CD4-positive, alpha-beta T cell treated with Interferon gamma for 1 hour (primary cell): Measurements from ENCODE around the gene TAS1R2.
"Not testable (repeated sequence)": the region's sequence is repeated elsewhere in the genome, so short reads cannot be mapped to it uniquely, and the experiment has no call there.

ENCODE experiments used
- DNase-seq: peaks from one replicate; pipeline ENCODE4 v3.0.0-alpha.2; 2020

Gene TAS1R2

DNA sequence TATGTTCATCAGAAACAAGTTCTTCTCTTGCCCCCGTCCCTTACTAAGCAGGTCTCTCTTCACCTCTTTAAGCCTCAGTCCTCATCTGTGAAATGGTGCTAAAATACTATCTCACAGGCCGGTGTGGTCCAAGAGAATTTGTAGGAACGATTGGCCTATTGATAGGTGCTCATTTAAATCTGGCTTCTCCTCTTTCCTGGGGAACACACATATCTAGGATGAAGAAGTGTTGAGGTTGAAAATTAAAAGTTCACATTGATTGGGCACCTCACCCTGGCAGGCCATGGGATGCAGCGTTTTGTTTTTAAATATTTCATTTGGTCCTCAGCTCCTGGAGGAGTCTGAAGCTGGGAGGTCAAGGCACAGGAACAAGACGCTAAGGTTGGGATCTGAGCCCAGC lies 8.9 kb upstream of the TAS1R2 start:
- no peak for DNase-seq

DNA sequence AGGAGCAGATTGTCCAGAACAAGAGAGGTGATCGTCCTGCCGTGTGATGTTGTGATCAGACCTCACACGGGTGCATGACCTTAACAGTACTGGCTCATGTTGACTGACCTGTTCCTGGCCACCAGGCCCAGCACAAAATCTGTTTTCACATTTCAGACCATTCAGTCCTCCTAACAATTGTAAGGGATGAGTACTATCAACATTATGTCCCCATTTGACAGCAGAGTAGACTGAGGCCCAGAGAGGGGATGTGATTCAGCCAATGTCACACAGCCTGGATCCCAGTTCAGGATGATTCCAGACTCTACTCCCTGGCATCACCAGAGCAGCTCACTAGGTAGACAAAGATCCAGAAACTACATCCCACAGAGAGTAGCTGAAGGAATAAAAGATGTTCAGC lies 7.4 kb upstream of the TAS1R2 start:
- DNase-seq = no peak

DNA sequence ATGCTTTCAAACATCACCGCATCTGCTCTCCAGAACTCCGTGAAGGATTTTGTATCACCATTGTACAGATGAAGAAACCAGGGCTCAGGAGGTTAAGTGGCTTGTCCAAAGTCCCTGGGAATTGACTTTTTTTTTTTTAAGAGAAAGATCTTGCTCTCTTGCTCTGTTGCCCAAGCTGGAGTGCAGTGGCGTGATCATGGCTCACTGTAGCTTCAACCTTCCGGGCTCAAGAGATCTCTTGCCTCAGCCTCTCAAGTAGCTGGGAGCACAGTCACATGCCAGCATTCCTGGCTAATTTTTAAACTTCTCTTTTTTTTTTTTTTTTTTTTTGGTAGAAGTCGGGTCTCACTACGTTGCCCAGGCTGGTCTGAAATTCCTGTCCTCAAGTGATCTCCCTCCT lies 6.9 kb upstream of the TAS1R2 start:
- no peak for DNase-seq

DNA sequence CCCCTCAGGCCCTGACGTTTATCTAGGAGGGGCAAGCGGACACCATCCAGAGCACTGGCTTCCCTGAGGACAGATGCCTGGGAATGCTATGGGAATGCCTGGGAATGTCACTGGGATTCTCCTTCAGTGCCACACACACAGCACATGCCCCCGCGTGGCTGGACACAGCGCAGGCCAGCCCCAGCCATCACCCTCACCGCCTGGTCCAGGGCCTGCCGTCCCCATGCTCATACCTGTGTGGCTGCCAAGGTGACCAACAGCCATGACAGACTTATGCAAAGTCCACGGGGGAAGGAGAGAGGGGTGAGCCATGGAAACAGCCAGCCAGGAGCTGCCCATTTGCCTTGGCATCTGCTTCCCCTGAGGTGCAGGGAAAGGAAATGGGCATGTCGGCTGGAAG lies 5.7 kb upstream of the TAS1R2 start:
- DNase-seq = no peak

DNA sequence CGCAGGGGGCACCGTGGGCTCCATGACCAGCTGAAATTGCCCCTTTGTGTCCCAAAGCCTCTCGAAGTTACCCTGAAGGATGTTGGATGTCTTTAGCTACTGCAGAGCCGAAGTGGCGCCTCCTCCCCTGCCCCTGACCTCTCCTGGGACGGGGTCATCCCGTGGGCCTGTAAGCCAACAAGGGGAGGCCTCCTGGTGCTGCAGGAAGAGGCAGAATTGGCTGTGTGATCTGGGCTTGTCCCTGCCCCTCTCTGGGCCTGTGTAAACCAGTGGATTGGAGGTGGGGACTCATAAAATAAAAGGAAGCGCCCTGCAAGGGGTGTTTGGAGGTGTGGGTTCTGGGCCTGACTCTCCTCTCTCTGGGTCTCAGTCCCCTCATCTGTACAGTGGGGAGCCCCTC lies 2.1 kb upstream of the TAS1R2 start:
- DNase-seq = no peak

DNA sequence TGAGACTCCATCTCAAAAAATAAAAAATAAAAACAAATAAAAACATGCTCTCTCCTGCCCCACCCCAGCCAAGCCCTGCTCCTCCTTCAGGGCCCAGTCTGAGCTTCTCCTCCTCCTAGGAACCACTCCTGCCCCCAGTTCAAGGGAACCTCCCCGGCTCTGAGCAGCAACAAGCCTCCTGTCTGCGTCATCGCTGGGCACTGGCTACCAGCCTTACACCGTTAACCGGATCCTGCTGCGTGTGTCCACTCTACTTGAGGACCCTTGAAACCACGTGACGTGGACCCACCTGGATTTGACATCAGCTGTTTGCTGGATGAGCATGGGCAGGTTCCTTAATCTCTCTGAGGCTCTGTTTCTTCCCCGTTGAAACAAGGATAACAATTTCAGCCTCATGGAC lies 1.6 kb upstream of the TAS1R2 start:
- DNase-seq = no peak

DNA sequence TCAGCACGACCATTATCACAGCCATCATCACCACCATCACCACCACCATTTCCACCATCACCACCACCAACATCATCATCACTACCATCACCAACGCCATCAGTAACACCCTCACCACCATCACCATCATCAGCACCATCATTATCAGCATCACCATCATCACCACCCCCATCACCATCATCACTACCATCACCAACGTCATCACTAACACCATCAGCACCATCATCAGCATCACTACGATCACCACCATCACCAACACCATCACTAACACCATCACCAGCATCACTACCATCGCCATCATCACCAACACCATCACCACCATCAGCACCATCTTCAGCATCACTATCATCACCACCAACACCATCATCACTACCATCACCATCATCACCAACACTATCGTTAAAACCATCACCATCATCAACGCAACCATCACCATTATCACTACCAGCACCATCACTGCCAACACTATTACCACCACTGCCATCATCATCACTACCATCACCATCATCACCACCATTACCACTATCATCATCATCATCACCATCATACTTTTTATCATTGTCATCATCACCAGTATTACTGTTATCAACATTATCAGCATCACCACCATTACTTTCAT lies 1.3 kb downstream of the TAS1R2 start:
- no peak for DNase-seq

DNA sequence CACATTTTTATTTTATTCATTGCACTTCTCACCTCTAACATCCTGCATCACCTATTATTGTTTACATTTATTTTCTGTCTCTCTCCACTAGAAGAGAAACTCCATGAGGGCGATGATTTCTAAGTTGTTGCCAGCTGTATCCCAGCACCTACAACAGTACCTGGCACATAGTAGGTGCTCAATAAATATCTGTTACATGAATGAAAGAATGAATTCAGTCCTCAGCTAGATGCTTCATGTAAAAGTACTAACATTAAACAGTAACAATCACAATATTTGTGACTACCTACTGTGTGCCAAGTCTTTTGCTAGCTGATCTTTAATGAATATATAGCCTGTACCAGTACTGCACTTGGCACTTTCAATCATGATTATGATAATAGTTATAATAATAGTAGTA lies 3.0 kb downstream of the TAS1R2 start:
- no peak for DNase-seq

DNA sequence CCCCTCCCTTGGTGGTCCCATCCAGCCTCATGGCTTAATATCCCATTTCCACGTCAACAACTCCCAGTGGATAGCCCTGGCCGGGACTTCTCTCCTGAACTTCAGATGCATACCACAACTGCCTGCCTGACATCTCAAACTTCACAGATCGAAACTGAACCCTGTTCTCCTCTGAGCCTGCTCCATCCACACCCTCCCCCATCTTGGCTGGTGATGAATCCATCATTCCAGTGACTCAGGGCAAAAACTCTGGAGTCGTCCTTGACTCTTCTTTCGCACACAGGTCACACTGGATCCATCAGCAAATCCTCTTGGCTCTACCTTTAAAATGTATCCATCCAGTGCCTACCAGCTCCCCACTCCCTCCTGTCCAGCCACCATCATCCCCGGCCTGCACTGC lies 3.9 kb downstream of the TAS1R2 start:
- no peak for DNase-seq

DNA sequence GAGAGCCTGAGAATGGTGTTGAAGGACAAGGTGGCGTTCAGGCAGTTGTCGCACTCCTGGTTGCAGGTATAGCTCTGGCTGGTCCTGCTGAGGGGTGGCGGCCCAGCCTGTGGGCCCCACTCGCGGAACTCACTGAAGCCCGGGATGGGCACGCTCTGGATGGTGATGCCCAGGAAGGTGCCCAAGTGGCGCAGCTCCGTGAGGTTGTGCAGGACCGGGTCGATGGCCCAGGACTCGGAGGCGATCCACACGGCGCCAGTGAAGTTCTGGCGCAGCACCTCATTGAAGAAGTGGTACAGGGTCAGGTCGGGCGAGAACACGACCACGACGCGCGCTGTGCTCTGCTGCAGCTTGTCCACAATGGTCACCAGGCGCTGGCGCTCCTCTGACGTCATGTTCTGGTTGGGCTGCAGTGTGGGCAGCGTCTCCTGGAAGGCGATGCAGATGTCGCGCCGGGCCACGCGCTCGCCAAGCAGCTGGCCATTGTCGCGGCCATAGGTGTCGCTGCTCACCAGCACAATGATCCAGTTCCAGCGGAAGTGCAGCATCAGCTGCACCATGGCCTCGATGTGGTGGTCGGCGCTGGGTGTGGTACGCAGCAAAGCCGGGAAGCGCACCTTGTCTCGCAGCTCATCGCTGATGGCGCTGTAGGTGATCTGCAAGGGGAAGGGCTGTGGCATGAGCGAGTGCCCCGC lies 5.0 kb downstream of the TAS1R2 start:
- DNase-seq = no peak

DNA sequence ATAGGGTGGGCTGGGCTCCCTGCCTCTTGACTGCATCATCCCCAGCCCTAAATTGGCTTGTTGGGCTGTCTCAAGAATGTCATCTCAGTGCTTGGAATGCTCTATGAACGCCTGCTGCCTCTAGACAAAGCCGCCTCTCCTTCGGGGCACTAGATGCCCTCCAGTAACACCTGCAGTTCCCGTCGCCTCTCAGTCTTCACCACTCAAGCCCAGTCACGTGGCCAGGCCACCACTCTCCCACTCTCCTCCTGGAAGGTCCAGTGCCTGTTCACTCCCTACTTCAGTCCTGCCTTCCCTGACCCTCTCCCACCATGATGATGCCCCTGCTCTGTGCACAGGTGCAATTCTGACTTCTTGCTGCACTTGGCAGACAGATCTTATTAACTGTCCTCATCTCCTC lies 7.0 kb downstream of the TAS1R2 start:
- no peak for DNase-seq

DNA sequence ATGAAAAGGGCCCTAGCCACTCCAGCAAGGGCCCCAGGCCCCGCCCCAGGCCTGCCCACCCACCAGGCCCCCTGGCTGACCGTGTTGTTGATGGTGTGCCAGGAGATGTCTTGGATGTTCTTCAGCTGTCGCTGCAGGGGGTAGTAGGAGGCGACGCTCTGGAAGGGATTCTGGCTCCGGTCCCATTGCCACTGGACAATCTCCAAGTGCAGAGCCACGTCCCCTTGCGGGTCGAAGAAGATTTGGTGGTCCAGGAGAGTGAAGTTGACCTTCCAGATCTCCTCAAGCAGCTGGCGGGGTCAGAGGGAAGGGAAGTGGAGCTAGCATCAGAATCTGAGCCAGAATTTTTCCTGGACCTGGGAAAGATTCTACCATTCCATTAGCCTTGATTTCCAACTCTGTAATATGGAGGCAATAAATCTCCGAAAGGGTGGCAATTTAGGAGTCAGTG lies 10.2 kb downstream of the TAS1R2 start:
- DNase-seq = no peak

DNA sequence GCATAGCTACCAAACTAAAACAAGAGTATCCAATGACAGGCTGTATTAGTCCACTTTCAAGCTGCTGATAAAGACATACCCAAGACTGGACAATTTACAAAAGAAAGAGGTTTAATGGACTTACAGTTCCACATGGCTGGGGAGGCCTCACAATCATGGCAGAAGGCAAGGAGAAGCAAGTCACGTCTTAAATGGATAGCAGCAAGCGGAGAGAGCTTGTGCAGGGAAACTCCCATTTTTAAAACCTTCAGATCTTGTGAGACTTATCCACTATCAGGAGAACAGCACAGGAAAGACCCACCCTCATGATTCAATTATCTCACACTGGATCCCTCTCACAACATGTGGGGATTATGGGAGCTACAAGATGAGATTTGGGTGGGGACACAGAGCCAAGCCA lies 11.7 kb downstream of the TAS1R2 start:
- not testable (repeated sequence) for DNase-seq

DNA sequence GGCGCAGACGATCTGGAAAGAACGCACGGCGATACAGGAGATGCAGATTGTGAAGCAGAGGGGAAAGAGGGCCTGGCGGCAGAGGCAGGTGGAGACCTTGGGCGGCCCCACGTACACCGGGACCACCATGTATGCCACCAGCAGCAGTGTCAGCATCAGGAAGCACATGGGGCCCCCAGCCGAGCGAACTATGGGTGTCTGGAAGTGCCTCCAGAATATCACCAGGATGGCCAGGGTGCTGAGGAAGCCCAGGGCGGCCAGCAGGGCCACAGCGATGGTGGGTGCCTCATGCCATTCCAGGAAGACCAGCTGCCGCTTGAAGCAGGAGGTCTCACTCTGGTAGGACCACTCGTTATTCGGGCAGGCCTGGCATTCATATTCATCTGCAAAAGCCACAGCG lies 19.3 kb downstream of the TAS1R2 start:
- DNase-seq = no peak

DNA sequence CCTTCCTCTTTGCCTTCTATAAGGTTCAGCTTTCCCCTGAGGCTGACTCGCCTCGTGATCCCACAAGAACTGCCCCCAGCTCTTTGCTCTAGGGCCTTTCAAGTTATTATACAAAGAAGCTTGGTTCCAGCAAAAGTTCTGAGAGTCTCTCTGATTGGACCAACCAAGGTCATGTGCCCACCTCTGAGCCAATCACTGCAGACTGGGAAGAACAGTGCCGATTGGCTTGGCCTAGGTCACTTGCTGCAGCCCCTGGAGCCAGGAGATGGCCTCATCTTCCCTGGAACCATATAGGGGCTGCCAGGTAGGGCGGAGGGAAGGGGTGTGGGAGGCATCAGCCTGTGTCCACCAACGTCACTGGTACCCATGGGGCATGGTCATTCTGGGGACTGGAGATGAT lies 22.8 kb downstream of the TAS1R2 start:
- no peak for DNase-seq

DNA sequence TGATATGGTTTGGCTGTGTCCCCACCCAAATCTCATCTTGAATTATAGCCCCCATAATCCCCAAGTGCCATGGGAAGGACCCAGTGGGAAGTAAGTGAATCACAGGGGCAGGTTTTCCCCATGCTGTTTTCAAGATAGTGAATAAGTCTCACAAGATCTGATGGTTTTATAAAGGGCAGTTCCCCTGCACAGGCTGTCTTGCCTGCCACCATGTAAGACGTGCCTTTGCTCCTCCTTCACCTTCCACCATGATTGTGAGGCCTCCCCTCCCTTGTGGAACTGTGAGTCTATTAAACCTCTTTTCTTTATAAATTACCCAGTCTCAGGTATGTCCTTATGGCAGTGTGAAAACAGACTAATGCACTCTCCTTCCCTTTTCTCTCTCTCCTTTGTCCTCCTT lies 27.1 kb downstream of the TAS1R2 start:
- not testable (repeated sequence) for DNase-seq

DNA sequence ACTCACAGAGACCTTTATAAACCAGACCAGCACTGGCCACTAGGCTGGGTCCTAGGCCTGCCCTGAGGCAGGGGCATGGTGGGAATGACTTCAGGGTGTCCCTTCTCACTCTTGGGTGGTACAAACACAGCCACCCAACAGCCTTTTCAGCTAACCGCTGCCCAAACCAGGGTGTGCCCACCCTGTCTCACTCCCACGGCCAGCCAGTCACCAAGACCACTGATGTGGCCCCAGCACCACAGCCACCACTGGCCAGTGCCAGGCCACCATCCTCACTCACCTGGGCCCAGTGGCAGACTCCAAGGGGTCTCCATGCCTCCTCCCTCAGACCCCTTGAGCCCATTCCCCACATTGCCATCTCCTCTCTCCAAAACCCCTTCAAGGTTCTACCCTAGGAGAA lies 27.8 kb downstream of the TAS1R2 start:
- DNase-seq = no peak

DNA sequence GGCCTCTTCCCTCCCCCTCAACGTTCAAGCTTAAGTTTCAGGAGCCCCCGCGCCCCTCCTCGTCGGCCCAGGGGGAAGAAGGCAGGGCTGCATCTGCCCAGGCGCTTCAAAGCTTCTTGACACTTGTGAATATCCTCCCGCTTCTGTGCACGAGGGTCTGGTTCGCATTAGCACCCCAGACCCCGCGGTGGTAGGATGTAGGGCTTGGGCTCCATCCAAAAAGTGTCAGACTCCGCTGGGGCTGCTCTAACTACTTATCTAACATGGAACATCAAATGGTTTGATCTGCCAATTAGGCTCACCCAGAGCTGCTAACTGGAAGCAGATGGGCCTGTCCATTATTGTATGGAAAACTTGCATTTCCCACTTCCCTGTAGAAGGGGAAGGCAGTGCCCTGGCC lies 28.9 kb downstream of the TAS1R2 start:
- no peak for DNase-seq

DNA sequence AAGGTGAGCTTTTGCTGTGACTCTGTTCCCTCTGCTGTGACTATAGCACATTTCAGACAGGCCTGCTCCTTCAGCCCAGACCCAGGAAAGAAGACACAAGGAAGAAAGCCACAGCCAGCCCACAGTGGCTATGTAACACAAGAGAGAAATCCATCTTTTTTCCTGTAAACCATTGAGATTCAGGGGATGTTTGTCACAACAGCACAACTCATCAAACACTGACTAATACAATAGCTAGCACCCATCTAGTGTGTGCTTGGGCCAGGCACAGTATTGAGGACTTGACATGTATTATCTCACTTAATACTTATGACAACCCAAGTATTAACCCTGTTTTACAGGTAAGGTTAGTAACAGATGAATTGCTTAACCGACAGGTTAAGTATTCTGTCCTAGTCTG lies 29.8 kb downstream of the TAS1R2 start:
- no peak for DNase-seq

DNA sequence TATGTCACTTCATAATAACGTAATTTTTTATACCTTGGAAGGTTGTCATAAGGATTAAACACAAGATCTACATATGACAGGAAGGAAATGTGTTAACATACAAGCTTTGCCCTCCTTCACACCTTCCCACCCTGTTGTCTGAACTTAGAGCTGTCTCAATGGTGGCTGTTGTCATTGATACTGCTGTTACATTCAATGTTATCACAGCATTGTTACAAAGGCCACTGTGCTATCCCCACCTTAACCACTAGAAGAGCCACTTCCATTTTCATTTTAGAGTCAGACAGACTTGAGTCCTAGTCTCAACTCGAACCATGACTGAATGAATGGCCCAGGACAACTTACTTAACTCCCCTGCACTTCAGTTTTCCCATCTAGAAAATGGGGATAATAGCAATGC lies 31.2 kb downstream of the TAS1R2 start:
- DNase-seq = no peak

DNA sequence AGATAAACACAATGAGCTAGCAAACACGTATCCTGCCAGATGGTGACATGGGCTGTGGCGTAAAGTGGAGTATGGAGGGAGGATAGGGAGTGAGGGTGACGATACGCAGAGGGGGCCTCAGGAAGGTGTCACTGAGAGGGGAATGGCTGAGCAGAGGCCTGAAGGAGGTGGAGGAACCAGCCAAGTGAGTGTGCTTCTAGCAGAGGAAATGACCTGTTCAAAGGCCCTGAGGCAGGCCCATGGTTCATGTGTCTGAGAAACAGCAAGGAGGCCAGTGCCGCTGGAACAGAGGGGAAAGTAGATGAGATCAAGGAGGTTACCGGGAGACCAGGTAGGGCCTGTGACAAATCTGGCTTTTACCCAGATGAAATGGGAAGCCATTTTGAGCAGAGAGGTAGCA lies 36.0 kb downstream of the TAS1R2 start:
- no peak for DNase-seq

DNA sequence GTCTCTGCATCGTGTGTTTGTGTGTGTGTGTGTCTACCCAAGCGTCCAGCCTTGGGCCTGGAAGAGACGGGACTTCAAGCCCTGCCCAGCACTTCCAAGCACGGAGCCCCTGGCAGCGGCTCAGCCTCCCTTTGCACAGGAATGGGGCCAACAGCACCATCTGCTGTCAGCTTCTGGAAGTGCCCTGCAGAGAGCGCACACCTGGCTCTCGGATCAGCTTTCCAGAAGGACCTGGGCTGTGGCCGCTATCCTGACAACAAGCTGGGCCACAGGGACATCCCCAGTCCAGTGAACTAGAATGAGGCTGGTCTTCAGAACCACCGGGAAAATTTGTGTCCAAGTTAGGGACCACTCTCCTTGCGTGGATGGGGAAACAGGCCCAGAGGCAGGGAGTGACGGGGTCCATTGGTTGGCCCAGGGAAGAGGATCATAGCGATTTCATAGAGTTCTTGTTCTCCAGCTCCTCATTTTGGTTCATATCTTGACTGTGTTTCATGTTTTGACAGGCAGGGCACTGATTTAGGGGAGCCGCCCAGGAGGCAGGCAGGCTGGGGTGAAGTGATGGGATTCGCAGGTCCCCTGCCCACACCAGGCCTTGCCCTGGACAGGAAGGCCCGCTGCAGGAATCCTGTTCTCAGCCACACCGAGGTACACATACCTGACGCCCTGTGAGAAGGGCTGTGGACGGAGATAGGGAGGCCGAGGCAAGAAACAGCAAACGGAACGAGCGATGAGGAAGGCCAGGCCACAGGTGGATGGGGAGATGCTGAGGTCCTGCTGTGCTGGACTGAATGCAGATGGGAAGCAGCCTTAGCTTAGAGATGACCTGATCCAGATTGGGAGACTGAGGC lies 38.4 kb downstream of the TAS1R2 start:
- peak; percentile 5 for DNase-seq

DNA sequence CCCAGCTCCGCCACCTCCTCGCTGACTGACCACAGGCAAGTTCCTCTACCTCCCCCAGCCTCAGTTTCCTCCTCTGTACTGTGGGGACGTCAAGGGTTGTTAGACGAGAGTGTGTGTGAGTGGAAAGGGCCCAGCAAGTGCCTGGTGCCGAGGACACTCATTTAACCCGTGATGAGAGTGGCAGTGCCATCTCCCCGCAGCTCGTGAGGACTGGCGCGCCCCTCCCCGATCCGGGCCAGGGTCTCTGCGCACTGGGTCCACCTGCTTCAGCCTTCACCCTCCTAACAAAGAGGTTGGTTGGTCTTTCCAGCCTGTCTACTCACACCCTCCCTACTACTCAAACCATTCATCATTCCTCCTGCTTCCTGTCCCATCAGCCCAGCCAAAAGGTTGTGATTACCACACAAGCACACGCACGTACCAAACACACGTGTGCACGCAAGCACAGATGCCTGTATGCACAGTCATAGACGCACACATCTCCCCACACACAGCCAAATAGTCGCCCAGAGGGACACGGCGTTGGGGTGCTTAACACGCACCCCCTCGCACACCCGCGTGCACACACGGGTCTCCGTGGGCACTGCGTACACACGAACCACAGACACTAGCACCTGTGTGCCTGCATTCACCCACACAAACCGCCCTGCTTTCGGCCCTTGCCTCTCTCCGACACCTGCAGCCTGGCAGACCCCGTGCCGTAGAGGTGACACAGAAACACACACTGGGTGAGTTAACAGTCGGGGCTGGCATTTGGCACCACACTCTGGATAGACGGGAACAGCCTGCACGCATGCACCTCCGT lies 39.3 kb downstream of the TAS1R2 start:
- no peak for DNase-seq
